Measurements from ENCODE around the gene BHLHE23. TPM values are rescaled to one million over a fixed set of nuclear protein-coding genes. Genes with fewer than 3 reads are reported as not detected.
"Not testable (repeated sequence)": the region's sequence is repeated elsewhere in the genome, so short reads cannot be mapped to it uniquely, and the experiment has no call there.

BHLHE23 gene
- total RNA-seq, 4 donors from 2014 or later = not detected

DNA sequence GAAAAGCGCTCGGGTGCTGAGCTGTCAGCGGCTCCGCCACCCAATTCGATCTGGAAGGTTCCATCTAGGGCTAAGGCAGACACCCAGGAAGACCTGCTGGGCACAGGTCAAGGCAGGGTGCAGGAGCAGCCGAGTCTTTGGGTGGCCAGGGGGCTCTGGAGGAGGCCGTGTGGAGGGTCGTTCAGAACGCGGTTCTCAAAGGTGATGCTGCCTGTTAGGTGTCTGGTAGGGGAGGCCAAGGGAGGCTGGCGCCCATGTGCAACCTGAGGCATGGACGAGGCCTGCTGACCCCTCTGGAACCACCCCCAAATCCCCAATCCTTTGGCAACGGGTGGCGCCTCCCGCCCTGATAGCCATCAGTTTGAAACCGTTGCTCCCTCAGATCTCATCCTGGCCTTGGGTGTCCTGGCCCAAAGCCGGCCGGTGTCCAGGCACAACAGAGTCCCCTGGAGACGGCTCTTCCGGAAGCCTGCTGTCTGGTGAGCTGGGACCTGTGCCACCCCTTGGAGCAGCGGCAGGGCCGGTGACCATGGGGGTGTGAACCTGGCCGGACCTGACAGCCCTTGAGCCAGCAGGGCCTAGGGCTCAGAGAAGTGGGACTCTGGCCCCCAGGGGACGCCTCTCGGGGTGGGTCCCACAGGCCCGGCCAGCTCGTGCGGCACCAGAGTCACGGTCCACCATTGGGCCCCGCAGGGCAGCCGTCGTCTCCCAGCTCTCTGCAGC, 43.7 kb downstream of the BHLHE23 start:
- Histone ChIP-seq H3K27ac (no peak overlapping the region), H3K4me3 (no peak overlapping the region), H3K9me3 (no peaks in the 10 kb centered on the region)

GRCh38 chr20:62962221-62962879, 44.4 kb downstream of the BHLHE23 start:
- intact Hi-C loops (cut with DNase I; ENCODE audit: low total_unique reads) (no loop called here), in situ Hi-C loops (cut with MboI; ENCODE audit: low sequenced_read_pairs in 4 of 4) (no loop called here)
- no peak for DNase-seq
- Histone ChIP-seq H3K36me3 (no peaks in the 10 kb centered on the region), H3K9me3 (no peaks in the 10 kb centered on the region), H3K4me3 (no peak overlapping the region), H3K4me1 (no peaks in the 10 kb centered on the region), H3K27me3 (no peaks in the 10 kb centered on the region), H3K27ac (no peak overlapping the region)
- ATAC-seq = no peak
- TF ChIP-seq, protein P1, sequence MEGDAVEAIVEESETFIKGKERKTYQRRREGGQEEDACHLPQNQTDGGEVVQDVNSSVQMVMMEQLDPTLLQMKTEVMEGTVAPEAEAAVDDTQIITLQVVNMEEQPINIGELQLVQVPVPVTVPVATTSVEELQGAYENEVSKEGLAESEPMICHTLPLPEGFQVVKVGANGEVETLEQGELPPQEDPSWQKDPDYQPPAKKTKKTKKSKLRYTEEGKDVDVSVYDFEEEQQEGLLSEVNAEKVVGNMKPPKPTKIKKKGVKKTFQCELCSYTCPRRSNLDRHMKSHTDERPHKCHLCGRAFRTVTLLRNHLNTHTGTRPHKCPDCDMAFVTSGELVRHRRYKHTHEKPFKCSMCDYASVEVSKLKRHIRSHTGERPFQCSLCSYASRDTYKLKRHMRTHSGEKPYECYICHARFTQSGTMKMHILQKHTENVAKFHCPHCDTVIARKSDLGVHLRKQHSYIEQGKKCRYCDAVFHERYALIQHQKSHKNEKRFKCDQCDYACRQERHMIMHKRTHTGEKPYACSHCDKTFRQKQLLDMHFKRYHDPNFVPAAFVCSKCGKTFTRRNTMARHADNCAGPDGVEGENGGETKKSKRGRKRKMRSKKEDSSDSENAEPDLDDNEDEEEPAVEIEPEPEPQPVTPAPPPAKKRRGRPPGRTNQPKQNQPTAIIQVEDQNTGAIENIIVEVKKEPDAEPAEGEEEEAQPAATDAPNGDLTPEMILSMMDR (IDR thresholded peaks at IDR 0.05 in 4 of 5, conservative IDR thresholded peaks at IDR 0.05 in 1 of 5) = no peak
- no peak for TF ChIP-seq POLR2A (IDR thresholded peaks at IDR 0.05)

More for the DNA sequence above, 43.7 kb downstream of the BHLHE23 start:
- no peak for DNase-seq
- H3K4me1 ChIP-seq = no peaks in the 10 kb centered on the region
- TF ChIP-seq, protein P1 (IDR thresholded peaks at IDR 0.05 in 4 of 5, conservative IDR thresholded peaks at IDR 0.05 in 1 of 5) = no peak
- in situ Hi-C loops (cut with MboI; ENCODE audit: low sequenced_read_pairs in 4 of 4) = no loop called here
- H3K36me3 ChIP-seq = no peaks in the 10 kb centered on the region
- intact Hi-C loops (cut with DNase I; ENCODE audit: low total_unique reads) = no loop called here
- no peak for ATAC-seq
- no peaks in the 10 kb centered on the region for H3K27me3 ChIP-seq

DNA sequence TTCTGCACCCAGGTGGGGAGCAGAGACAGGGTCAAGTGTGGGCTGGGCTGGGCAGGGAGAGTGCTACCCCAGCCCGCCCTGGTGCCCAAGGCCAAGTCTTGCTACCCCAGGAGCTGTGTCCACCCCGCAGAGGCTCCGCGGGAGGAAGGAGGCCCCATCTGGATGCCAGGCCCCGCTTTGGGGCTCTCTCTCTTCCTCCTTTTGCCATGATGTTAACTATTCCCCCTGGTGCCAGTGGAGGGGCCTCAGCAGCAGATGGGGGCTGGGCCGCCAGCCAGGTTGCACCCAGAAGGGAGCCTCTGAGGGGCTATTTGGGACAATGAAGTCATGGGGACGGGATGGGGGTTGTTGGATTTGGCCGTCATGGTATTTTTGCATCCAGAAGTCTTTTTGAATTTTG, 45.0 kb downstream of the BHLHE23 start:
- DNase-seq (no peak), ATAC-seq (no peak)
- no peak for TF ChIP-seq POLR2A (IDR thresholded peaks at IDR 0.05)
- TF ChIP-seq, protein P1 (IDR thresholded peaks at IDR 0.05 in 4 of 5, conservative IDR thresholded peaks at IDR 0.05 in 1 of 5) = no peak
- Histone ChIP-seq H3K4me1 (no peaks in the 10 kb centered on the region), H3K27ac (no peak overlapping the region), H3K4me3 (peak overlapping the region in 1 of 4 donors; percentile 17), H3K9me3 (no peaks in the 10 kb centered on the region), H3K27me3 (no peaks in the 10 kb centered on the region), H3K36me3 (no peaks in the 10 kb centered on the region)
- intact Hi-C loops (cut with DNase I; ENCODE audit: low total_unique reads) = no loop called here
- in situ Hi-C loops (cut with MboI; ENCODE audit: low sequenced_read_pairs in 4 of 4) = no loop called here

GRCh38 chr20:62961310-62961783, 45.4 kb downstream of the BHLHE23 start:
- H3K4me3 ChIP-seq = peak overlapping the region in 1 of 4 donors; percentile 17
- no peaks in the 10 kb centered on the region for H3K4me1 ChIP-seq
- in situ Hi-C loops (cut with MboI; ENCODE audit: low sequenced_read_pairs in 4 of 4) (no loop called here), intact Hi-C loops (cut with DNase I; ENCODE audit: low total_unique reads) (no loop called here)
- H3K27ac ChIP-seq = no peak overlapping the region
- no peaks in the 10 kb centered on the region for H3K27me3 ChIP-seq
- H3K36me3 ChIP-seq = no peaks in the 10 kb centered on the region
- ATAC-seq = no peak
- no peak for TF ChIP-seq POLR2A (IDR thresholded peaks at IDR 0.05)
- TF ChIP-seq, protein P1 (IDR thresholded peaks at IDR 0.05 in 4 of 5, conservative IDR thresholded peaks at IDR 0.05 in 1 of 5) = no peak
- DNase-seq = no peak
- H3K9me3 ChIP-seq = no peaks in the 10 kb centered on the region

DNA sequence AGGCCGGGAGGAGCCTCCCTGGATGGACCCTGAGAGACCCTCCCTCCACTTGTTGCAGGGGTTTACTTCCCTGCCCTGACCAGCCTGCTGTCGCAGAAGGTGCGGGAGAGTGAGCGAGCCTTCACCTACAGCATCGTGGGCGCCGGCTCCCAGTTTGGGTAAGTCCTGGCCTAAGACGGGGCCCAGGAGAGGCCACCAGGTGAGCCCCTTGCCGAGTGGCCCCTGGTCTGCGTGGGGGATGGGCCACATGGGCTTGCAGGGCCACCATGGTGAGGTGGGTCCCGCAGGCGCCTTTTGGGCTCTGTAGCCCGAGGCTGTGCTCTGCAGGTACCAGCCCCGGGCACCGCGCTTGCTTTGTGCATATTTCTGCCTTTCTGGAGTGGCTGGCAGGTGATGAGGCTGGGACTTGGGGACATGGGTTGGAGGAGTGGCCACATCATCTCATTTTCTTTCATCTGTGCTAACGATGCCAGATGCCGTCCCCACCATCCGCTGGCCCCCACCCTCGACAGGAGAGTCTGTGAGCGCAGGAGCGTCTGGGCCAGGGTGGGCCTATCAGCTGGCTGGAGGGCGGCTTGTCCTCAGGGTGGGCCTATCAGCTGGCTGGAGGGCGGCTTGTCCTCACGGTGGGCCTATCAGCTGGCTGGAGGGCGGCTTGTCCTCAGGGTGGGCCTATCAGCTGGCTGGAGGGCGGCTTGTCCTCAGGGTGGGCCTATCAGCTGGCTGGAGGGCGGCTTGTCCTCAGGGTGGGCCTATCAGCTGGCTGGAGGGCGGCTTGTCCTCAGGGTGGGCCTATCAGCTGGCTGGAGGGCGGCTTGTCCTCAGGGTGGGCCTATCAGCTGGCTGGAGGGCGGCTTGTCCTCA, 46.1 kb downstream of the BHLHE23 start:
- H3K4me3 ChIP-seq; in situ Hi-C loops (cut with MboI; ENCODE audit: low sequenced_read_pairs in 4 of 4); H3K36me3 ChIP-seq; H3K4me1 ChIP-seq; intact Hi-C loops (cut with DNase I; ENCODE audit: low total_unique reads); H3K27ac ChIP-seq; ATAC-seq; H3K27me3 ChIP-seq; H3K9me3 ChIP-seq; DNase-seq: not testable (repeated sequence)

All from gastrocnemius medialis (tissue), 4 donors.